Measurements from ENCODE around the gene ZIC1. TPM values are rescaled to one million over a fixed set of nuclear protein-coding genes. Genes with fewer than 3 reads are reported as not detected.
A peak's percentile ranks its signal among the peaks of the same experiment; 100 is the strongest.

Gene ZIC1
- total RNA-seq (2022), result not detected in 2 replicates
- Bru-seq, nascent RNA, result percentile 9 among the genes with signal in this experiment
- not detected for BruChase-seq, experiment 1, labeled RNA remaining after a 6-hour chase
- BruChase-seq, experiment 2, labeled RNA remaining after a 2-hour chase, result percentile 9 among the genes with signal in this experiment
- long read RNA-seq, result 0 reads

- no peak within 1 kb of the TSS for H3K4me3 Mint-ChIP-seq (ENCODE audit: low read depth, unreplicated experiment)
Observed at GRCh38 chr3:147409143-147410115, at the start of gene ZIC1. TSS of gene ZIC1 (plus strand) at chr3:147409365. CDS start at chr3:147410113, 748 bp downstream.

GRCh38 chr3:147360051-147360439 lies 49.1 kb upstream of the ZIC1 start:
- Mint-ChIP-seq H3K27me3 (ENCODE audit: unreplicated experiment) (peaks cover 7% of the 10 kb centered on the region), H3K9me3 (ENCODE audit: low read depth, unreplicated experiment) (no peaks in the 10 kb centered on the region), H3K4me1 (ENCODE audit: low read depth, unreplicated experiment) (peaks cover 5% of the 10 kb centered on the region), H3K4me3 (ENCODE audit: low read depth, unreplicated experiment) (no peak overlapping the region), H3K36me3 (ENCODE audit: insufficient read depth, unreplicated experiment) (no peaks in the 10 kb centered on the region), H3K27ac (ENCODE audit: unreplicated experiment) (no peak overlapping the region)
- intact Hi-C loops (cut with micrococcal nuclease; ENCODE audit: unreplicated experiment), result loop anchor here (5.0 kb wide), 1 partner anchor 717 kb away; no protein-coding TSS in a partner anchor
- BruUV-seq (replicated peaks), result no TSS peak
- CTCF ChIA-PET, result no interaction called here
- TF ChIP-seq, protein P1, sequence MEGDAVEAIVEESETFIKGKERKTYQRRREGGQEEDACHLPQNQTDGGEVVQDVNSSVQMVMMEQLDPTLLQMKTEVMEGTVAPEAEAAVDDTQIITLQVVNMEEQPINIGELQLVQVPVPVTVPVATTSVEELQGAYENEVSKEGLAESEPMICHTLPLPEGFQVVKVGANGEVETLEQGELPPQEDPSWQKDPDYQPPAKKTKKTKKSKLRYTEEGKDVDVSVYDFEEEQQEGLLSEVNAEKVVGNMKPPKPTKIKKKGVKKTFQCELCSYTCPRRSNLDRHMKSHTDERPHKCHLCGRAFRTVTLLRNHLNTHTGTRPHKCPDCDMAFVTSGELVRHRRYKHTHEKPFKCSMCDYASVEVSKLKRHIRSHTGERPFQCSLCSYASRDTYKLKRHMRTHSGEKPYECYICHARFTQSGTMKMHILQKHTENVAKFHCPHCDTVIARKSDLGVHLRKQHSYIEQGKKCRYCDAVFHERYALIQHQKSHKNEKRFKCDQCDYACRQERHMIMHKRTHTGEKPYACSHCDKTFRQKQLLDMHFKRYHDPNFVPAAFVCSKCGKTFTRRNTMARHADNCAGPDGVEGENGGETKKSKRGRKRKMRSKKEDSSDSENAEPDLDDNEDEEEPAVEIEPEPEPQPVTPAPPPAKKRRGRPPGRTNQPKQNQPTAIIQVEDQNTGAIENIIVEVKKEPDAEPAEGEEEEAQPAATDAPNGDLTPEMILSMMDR (IDR thresholded peaks at IDR 0.05; ENCODE audit: unreplicated experiment), result no peak
- DNase-seq, result no peak

More at GRCh38 chr3:147409143-147410115, at the start of gene ZIC1:
- no TSS peak for BruUV-seq (replicated peaks)
- intact Hi-C loops (cut with micrococcal nuclease; ENCODE audit: unreplicated experiment), result no loop called here
- no peak within 1 kb of the TSS for H3K27ac Mint-ChIP-seq (ENCODE audit: unreplicated experiment)
- H3K36me3 Mint-ChIP-seq (ENCODE audit: insufficient read depth, unreplicated experiment), result peaks cover 7% of the 10 kb centered on the region
- no peak for DNase-seq
- peaks cover 17% of the 10 kb centered on the region for H3K9me3 Mint-ChIP-seq (ENCODE audit: low read depth, unreplicated experiment)
- H3K4me1 Mint-ChIP-seq (ENCODE audit: low read depth, unreplicated experiment), result peaks cover 8% of the 10 kb centered on the region
- TF ChIP-seq, protein P1 (IDR thresholded peaks at IDR 0.05; ENCODE audit: unreplicated experiment), result no peak
- no peaks in the 10 kb centered on the region for H3K27me3 Mint-ChIP-seq (ENCODE audit: unreplicated experiment)
- CTCF ChIA-PET, result no interaction called here

GRCh38 chr3:147360646-147361453 lies 48.3 kb upstream of the ZIC1 start:
- no peak for DNase-seq
- Mint-ChIP-seq H3K4me1 (ENCODE audit: low read depth, unreplicated experiment) (no peaks in the 10 kb centered on the region), H3K4me3 (ENCODE audit: low read depth, unreplicated experiment) (peak overlapping the region; percentile 3), H3K27me3 (ENCODE audit: unreplicated experiment) (no peaks in the 10 kb centered on the region), H3K27ac (ENCODE audit: unreplicated experiment) (no peak overlapping the region), H3K36me3 (ENCODE audit: insufficient read depth, unreplicated experiment) (no peaks in the 10 kb centered on the region), H3K9me3 (ENCODE audit: low read depth, unreplicated experiment) (no peaks in the 10 kb centered on the region)
- intact Hi-C loops (cut with micrococcal nuclease; ENCODE audit: unreplicated experiment), result loop anchor here (5.0 kb wide), 1 partner anchor 716 kb away; no protein-coding TSS in a partner anchor
- CTCF ChIA-PET, result interaction anchor here (0.6 to 1.5 kb wide), 4 partner anchors 10 to 43 kb away, joined by 3 to 6 read pairs (median 3); no protein-coding TSS in a partner anchor
- no TSS peak for BruUV-seq (replicated peaks)
- TF ChIP-seq, protein P1 (IDR thresholded peaks at IDR 0.05; ENCODE audit: unreplicated experiment), result no peak

Measured in Calu3 (cell line).